ENCODE results near the gene PHF10. TPM values are rescaled to one million over a fixed set of nuclear protein-coding genes. Genes with fewer than 3 reads are reported as not detected.

The PHF10 gene
- total RNA-seq, 1 donor from 2014 or later: 50.6 TPM

DNA sequence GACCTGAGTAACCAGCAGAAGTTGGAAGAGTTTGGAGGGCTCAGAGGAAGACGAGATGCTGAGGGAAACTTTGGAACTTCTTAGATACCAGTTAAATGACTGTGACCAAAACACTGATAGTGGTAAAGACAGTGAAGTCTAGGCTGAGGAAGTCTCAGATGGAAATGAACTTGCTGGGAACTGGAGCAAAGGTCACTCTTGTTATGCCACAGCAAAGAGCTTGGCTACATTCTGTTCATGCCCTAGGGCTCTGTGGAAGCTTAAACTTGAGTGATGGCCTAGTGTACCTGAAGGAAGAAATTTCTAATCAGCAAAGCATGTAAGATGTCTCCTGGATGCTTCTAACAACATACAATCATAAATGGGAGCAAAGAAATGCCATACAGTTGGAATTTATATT is 47.2 kb downstream of the PHF10 start:
- peaks cover 54% of the 10 kb centered on the region for H3K36me3 Mint-ChIP-seq (ENCODE audit: unreplicated experiment)

DNA sequence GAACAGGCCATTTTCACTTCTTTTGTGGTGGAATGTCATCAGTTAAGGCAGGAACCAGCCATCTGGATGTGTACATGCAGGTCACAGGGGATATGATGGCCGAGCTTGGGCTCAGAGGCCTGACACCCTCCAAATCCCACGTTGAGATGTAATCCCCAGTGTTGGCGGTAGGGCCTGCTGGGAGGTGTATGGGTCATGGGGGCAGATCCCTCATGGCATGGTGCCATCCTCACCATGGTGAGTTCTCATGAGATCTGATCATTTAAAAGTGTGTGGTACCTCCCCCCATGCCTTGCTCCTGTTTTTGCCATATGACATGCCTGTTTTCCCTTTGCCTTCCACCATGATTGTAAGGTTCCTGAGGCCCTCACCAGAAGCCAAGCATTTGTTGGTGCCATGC is 49.3 kb downstream of the PHF10 start:
- TF ChIP-seq, protein P1, sequence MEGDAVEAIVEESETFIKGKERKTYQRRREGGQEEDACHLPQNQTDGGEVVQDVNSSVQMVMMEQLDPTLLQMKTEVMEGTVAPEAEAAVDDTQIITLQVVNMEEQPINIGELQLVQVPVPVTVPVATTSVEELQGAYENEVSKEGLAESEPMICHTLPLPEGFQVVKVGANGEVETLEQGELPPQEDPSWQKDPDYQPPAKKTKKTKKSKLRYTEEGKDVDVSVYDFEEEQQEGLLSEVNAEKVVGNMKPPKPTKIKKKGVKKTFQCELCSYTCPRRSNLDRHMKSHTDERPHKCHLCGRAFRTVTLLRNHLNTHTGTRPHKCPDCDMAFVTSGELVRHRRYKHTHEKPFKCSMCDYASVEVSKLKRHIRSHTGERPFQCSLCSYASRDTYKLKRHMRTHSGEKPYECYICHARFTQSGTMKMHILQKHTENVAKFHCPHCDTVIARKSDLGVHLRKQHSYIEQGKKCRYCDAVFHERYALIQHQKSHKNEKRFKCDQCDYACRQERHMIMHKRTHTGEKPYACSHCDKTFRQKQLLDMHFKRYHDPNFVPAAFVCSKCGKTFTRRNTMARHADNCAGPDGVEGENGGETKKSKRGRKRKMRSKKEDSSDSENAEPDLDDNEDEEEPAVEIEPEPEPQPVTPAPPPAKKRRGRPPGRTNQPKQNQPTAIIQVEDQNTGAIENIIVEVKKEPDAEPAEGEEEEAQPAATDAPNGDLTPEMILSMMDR (IDR thresholded peaks at IDR 0.05): no peak
- DNase-seq (ENCODE audit: extremely low spot score, unreplicated experiment): no peak
- H3K36me3 Mint-ChIP-seq (ENCODE audit: unreplicated experiment): peaks cover 49% of the 10 kb centered on the region
- peaks cover under 1% of the 10 kb centered on the region for H3K4me1 Mint-ChIP-seq (ENCODE audit: unreplicated experiment)
- H3K9me3 Mint-ChIP-seq (ENCODE audit: unreplicated experiment): peaks cover 13% of the 10 kb centered on the region
- H3K4me3 Mint-ChIP-seq (ENCODE audit: unreplicated experiment): no peak overlapping the region
- H3K27ac Mint-ChIP-seq (ENCODE audit: unreplicated experiment): no peak overlapping the region
- no peaks in the 10 kb centered on the region for H3K27me3 Mint-ChIP-seq (ENCODE audit: unreplicated experiment)

More for the DNA sequence above, 47.2 kb downstream of the PHF10 start:
- DNase-seq (ENCODE audit: extremely low spot score, unreplicated experiment): no peak
- H3K27ac Mint-ChIP-seq (ENCODE audit: unreplicated experiment): no peak overlapping the region
- H3K9me3 Mint-ChIP-seq (ENCODE audit: unreplicated experiment): peaks cover 29% of the 10 kb centered on the region
- H3K4me3 Mint-ChIP-seq (ENCODE audit: unreplicated experiment): no peak overlapping the region
- no peaks in the 10 kb centered on the region for H3K4me1 Mint-ChIP-seq (ENCODE audit: unreplicated experiment)
- TF ChIP-seq, protein P1 (IDR thresholded peaks at IDR 0.05): no peak
- H3K27me3 Mint-ChIP-seq (ENCODE audit: unreplicated experiment): no peaks in the 10 kb centered on the region

DNA sequence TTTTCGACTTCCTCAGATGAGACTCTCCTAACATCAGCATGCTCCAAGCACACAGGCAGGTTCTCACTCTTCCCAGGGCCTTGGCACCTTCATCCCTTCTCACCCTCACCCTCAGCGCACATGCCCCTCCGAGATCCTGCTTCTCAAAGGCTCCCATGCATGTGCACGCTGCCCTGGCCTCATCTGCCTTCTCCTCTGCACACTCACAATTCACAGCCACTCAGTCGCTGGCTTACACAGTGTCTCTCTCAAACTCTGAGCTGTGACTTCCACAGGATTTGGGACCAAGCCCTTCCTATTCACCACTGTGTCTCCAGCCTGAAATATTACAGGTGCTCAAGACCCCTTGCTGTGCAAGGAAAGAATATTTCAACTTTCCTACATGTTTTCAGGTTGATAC is 52.7 kb downstream of the PHF10 start:
- H3K36me3 Mint-ChIP-seq (ENCODE audit: unreplicated experiment): peaks cover 37% of the 10 kb centered on the region
- no peak overlapping the region for H3K4me3 Mint-ChIP-seq (ENCODE audit: unreplicated experiment)
- H3K27ac Mint-ChIP-seq (ENCODE audit: unreplicated experiment): no peak overlapping the region
- H3K27me3 Mint-ChIP-seq (ENCODE audit: unreplicated experiment): no peaks in the 10 kb centered on the region
- DNase-seq (ENCODE audit: extremely low spot score, unreplicated experiment): no peak
- peaks cover 3% of the 10 kb centered on the region for H3K4me1 Mint-ChIP-seq (ENCODE audit: unreplicated experiment)
- peaks cover 8% of the 10 kb centered on the region for H3K9me3 Mint-ChIP-seq (ENCODE audit: unreplicated experiment)
- TF ChIP-seq, protein P1 (IDR thresholded peaks at IDR 0.05): no peak

DNA sequence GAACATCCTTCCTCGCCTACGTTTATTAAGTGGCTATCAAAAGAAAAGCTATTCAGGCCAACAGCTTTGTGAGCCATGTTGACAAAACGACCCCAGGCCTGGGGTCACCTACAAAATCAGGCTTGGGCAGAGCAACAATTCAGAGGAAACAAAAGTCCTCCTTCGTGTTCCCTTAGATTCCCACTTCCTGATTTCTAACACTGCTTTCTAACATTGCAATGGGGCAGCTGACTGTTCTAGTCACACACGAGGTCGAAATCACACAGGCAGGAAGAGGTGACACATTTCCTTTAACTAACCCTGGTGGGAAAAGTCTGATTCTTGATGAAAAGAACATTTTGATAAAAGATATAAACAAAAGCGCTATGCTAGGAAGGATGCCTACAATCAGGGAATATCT is 54.4 kb downstream of the PHF10 start:
- no peak overlapping the region for H3K4me3 Mint-ChIP-seq (ENCODE audit: unreplicated experiment)
- TF ChIP-seq, protein P1 (IDR thresholded peaks at IDR 0.05): no peak
- DNase-seq (ENCODE audit: extremely low spot score, unreplicated experiment): no peak
- H3K27ac Mint-ChIP-seq (ENCODE audit: unreplicated experiment): no peak overlapping the region
- H3K27me3 Mint-ChIP-seq (ENCODE audit: unreplicated experiment): no peaks in the 10 kb centered on the region
- peaks cover 3% of the 10 kb centered on the region for H3K4me1 Mint-ChIP-seq (ENCODE audit: unreplicated experiment)
- H3K36me3 Mint-ChIP-seq (ENCODE audit: unreplicated experiment): peaks cover 32% of the 10 kb centered on the region
- peaks cover 8% of the 10 kb centered on the region for H3K9me3 Mint-ChIP-seq (ENCODE audit: unreplicated experiment)

DNA sequence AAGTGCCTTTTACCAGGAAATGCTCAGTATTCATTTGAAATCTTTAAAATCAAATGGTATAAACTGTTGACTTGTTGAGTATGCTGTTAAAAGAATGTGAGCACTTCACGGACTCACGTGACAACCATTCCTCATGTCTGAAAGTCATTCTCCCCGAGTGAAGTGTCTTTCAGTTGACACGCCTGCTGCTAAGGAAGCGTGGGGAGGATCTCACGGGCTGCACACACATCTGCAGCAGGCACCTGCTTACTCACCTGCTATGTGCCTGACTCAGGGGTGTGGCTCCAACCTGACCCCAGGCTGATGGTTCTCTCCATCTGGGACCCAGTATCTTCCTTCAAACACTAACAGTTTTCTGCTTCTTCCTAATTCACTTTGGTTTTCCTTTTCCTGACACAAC is 55.2 kb downstream of the PHF10 start:
- DNase-seq (ENCODE audit: extremely low spot score, unreplicated experiment): no peak
- peaks cover 3% of the 10 kb centered on the region for H3K4me1 Mint-ChIP-seq (ENCODE audit: unreplicated experiment)
- peaks cover 5% of the 10 kb centered on the region for H3K9me3 Mint-ChIP-seq (ENCODE audit: unreplicated experiment)
- H3K36me3 Mint-ChIP-seq (ENCODE audit: unreplicated experiment): peaks cover 31% of the 10 kb centered on the region
- no peak overlapping the region for H3K4me3 Mint-ChIP-seq (ENCODE audit: unreplicated experiment)
- TF ChIP-seq, protein P1 (IDR thresholded peaks at IDR 0.05): no peak
- H3K27me3 Mint-ChIP-seq (ENCODE audit: unreplicated experiment): no peaks in the 10 kb centered on the region
- no peak overlapping the region for H3K27ac Mint-ChIP-seq (ENCODE audit: unreplicated experiment)

All from osteocyte (in vitro differentiated cells).